Measurements from ENCODE around the gene OTOP2. TPM values are rescaled to one million over a fixed set of nuclear protein-coding genes. Genes with fewer than 3 reads are reported as not detected.
"Not testable (repeated sequence)": the region's sequence is repeated elsewhere in the genome, so short reads cannot be mapped to it uniquely, and the experiment has no call there.

The OTOP2 gene
- total and polyA plus RNA-seq, 8 donors = 0.15 to 3.2 TPM; not detected in 6

GRCh38 chr17:74978240-74978639, 54.2 kb downstream of the OTOP2 start:
- Histone ChIP-seq H3K9me3 (no peaks in the 10 kb centered on the region), H3K4me3 (no peak overlapping the region), H3K27ac (no peak overlapping the region), H3K4me1 (peaks cover 22 to 47% (median 32%) of the 10 kb centered on the region in 4 donors), H3K27me3 (peaks cover 0 to 21% (median 3%) of the 10 kb centered on the region in 3 donors), H3K36me3 (no peaks in the 10 kb centered on the region)
- WGBS, 5 donors = 61 to 90% (median 86%) methylated on average over 2 to 3 of the region's 3 CpGs
- intact Hi-C loops (cut with DNase I; ENCODE audit: low total_unique reads) = no loop called here
- no peak for DNase-seq
- TF ChIP-seq POLR2A (IDR thresholded peaks at IDR 0.05) = no peak
- no peak for TF ChIP-seq EP300 (IDR thresholded peaks at IDR 0.05)
- TF ChIP-seq CTCF (IDR thresholded peaks at IDR 0.05) = no peak
- no peak for TF ChIP-seq POLR2AphosphoS5 (IDR thresholded peaks at IDR 0.05)

- no peak overlapping the region for H3K27ac ChIP-seq
- DNase-seq = no peak
- no peaks in the 10 kb centered on the region for H3K9me3 ChIP-seq
- WGBS, 5 donors = 81 to 84% (median 83%) methylated on average over 17 of the region's 17 CpGs
- TF ChIP-seq POLR2AphosphoS5 (IDR thresholded peaks at IDR 0.05) (no peak), EP300 (IDR thresholded peaks at IDR 0.05) (no peak), CTCF (IDR thresholded peaks at IDR 0.05) (no peak), POLR2A (IDR thresholded peaks at IDR 0.05) (no peak)
- peaks cover 17 to 35% (median 31%) of the 10 kb centered on the region in 4 donors for H3K4me1 ChIP-seq
- peaks cover 0 to 7% (median 0%) of the 10 kb centered on the region in 3 donors for H3K27me3 ChIP-seq
- H3K36me3 ChIP-seq = no peaks in the 10 kb centered on the region
- intact Hi-C loops (cut with DNase I; ENCODE audit: low total_unique reads) = no loop called here
- no peak overlapping the region for H3K4me3 ChIP-seq
Observed at GRCh38 chr17:74979408-74980146, 55.5 kb downstream of the OTOP2 start.

- Histone ChIP-seq H3K36me3 (no peaks in the 10 kb centered on the region), H3K4me3 (peak overlapping the region; percentile 48 to 70 (median 66)), H3K9me3 (no peaks in the 10 kb centered on the region), H3K4me1 (peaks cover 22 to 44% (median 28%) of the 10 kb centered on the region in 4 donors), H3K27ac (peak overlapping the region; percentile 91 to 95 (median 95)), H3K27me3 (no peaks in the 10 kb centered on the region)
- TF ChIP-seq POLR2AphosphoS5 (IDR thresholded peaks at IDR 0.05) (no peak), EP300 (IDR thresholded peaks at IDR 0.05) (no peak), POLR2A (IDR thresholded peaks at IDR 0.05) (no peak), CTCF (IDR thresholded peaks at IDR 0.05) (no peak)
- DNase-seq = no peak
- intact Hi-C loops (cut with DNase I; ENCODE audit: low total_unique reads) = no loop called here
- WGBS, 5 donors = 51 to 71% (median 67%) methylated on average over 13 to 16 of the region's 16 CpGs
Observed at GRCh38 chr17:74981318-74981978, 57.4 kb downstream of the OTOP2 start.

- H3K9me3 ChIP-seq = no peaks in the 10 kb centered on the region
- H3K27ac ChIP-seq = peak overlapping the region; percentile 91 to 95 (median 95)
- peaks cover 28 to 51% (median 33%) of the 10 kb centered on the region in 4 donors for H3K4me1 ChIP-seq
- peak in 1 of 4 donors; percentile 45 for TF ChIP-seq POLR2A (IDR thresholded peaks at IDR 0.05)
- no peak for TF ChIP-seq EP300 (IDR thresholded peaks at IDR 0.05)
- TF ChIP-seq CTCF (IDR thresholded peaks at IDR 0.05) = peak in 1 of 7 experiments; percentile 9
- TF ChIP-seq POLR2AphosphoS5 (IDR thresholded peaks at IDR 0.05) = peak in 2 of 3 donors; percentile 81 to 88
- no peaks in the 10 kb centered on the region for H3K36me3 ChIP-seq
- H3K27me3 ChIP-seq = no peaks in the 10 kb centered on the region
- intact Hi-C loops (cut with DNase I; ENCODE audit: low total_unique reads) = no loop called here
- WGBS, 5 donors = 0 to 2% (median 1%) methylated on average over 18 to 61 of the region's 61 CpGs
- peak; percentile 79 to 95 for DNase-seq
- peak overlapping the region; percentile 48 to 70 (median 66) for H3K4me3 ChIP-seq
Observed at GRCh38 chr17:74981979-74982662, 58.0 kb downstream of the OTOP2 start.

- H3K36me3 ChIP-seq; intact Hi-C loops (cut with DNase I; ENCODE audit: low total_unique reads); H3K27me3 ChIP-seq; H3K9me3 ChIP-seq: not testable (repeated sequence)
- peaks cover 28 to 52% (median 35%) of the 10 kb centered on the region in 4 donors for H3K4me1 ChIP-seq
- peak overlapping the region; percentile 48 to 70 (median 66) for H3K4me3 ChIP-seq
- WGBS, 5 donors = 17 to 30% (median 23%) methylated on average over 7 to 14 of the region's 14 CpGs
- peak overlapping the region; percentile 91 to 95 (median 95) for H3K27ac ChIP-seq
- DNase-seq = peak in 1 of 2 donors; percentile 53
Observed at GRCh38 chr17:74982663-74983313, 58.7 kb downstream of the OTOP2 start.
